Measurements from ENCODE around the gene ZSCAN20. TPM values are rescaled to one million over a fixed set of nuclear protein-coding genes. Genes with fewer than 3 reads are reported as not detected.

Gene ZSCAN20
- total RNA-seq, 1 donor from 2014 or later, result 14.8 TPM

GRCh38 chr1:33535334-33535733 lies 62.9 kb downstream of the ZSCAN20 start:
- Mint-ChIP-seq H3K4me3 (no peak overlapping the region), H3K9me3 (no peaks in the 10 kb centered on the region), H3K4me1 (no peaks in the 10 kb centered on the region), H3K27ac (no peak overlapping the region), H3K27me3 (ENCODE audit: insufficient read depth, low read depth) (no peaks in the 10 kb centered on the region), H3K36me3 (peaks cover 4% of the 10 kb centered on the region)
- Histone ChIP-seq H3K9me3 (ENCODE audit: low read depth) (no peaks in the 10 kb centered on the region), H2AFZ (replicated peaks) (no peak overlapping the region), H3K4me3 (no peak overlapping the region), H3K9ac (no peak overlapping the region), H3K27ac (no peak overlapping the region), H4K20me1 (ENCODE audit: low read depth) (no peaks in the 10 kb centered on the region), H3K27me3 (no peaks in the 10 kb centered on the region), H3F3A (ENCODE audit: low read depth) (no peaks in the 10 kb centered on the region), H3K4me1 (no peaks in the 10 kb centered on the region), H3K79me2 (ENCODE audit: low read depth) (no peaks in the 10 kb centered on the region), H3K36me3 (no peaks in the 10 kb centered on the region), H3K4me2 (no peak overlapping the region)
- no peak for DNase-seq (ENCODE audit: low spot score)
- TF ChIP-seq EZH2phosphoT487 (IDR thresholded peaks at IDR 0.05) (no peak), CTCF (IDR thresholded peaks at IDR 0.05) (no peak), EZH2 (IDR thresholded peaks at IDR 0.05) (no peak)

GRCh38 chr1:33537885-33538284 lies 65.4 kb downstream of the ZSCAN20 start:
- no peaks in the 10 kb centered on the region for H3K9me3 ChIP-seq (ENCODE audit: low read depth)
- no peak overlapping the region for H3K4me2 ChIP-seq
- no peak overlapping the region for H3K9ac ChIP-seq
- TF ChIP-seq EZH2 (IDR thresholded peaks at IDR 0.05) (no peak), EZH2phosphoT487 (IDR thresholded peaks at IDR 0.05) (no peak), CTCF (IDR thresholded peaks at IDR 0.05) (no peak)
- DNase-seq (ENCODE audit: low spot score), result no peak
- no peak overlapping the region for H3K27ac Mint-ChIP-seq
- no peak overlapping the region for H3K27ac ChIP-seq
- no peaks in the 10 kb centered on the region for H3K4me1 Mint-ChIP-seq
- no peak overlapping the region for H3K4me3 ChIP-seq
- peaks cover 5% of the 10 kb centered on the region for H3K27me3 Mint-ChIP-seq (ENCODE audit: insufficient read depth, low read depth)
- H3K36me3 ChIP-seq, result no peaks in the 10 kb centered on the region
- no peaks in the 10 kb centered on the region for H3K27me3 ChIP-seq
- no peaks in the 10 kb centered on the region for H3K79me2 ChIP-seq (ENCODE audit: low read depth)
- no peaks in the 10 kb centered on the region for H3K4me1 ChIP-seq
- H4K20me1 ChIP-seq (ENCODE audit: low read depth), result no peaks in the 10 kb centered on the region
- H3K36me3 Mint-ChIP-seq, result peaks cover 7% of the 10 kb centered on the region
- H3K9me3 Mint-ChIP-seq, result no peaks in the 10 kb centered on the region
- H3K4me3 Mint-ChIP-seq, result no peak overlapping the region
- H3F3A ChIP-seq (ENCODE audit: low read depth), result no peaks in the 10 kb centered on the region
- H2AFZ ChIP-seq (replicated peaks), result no peak overlapping the region

- Mint-ChIP-seq H3K36me3 (peaks cover 3% of the 10 kb centered on the region), H3K27me3 (ENCODE audit: insufficient read depth, low read depth) (peaks cover 7% of the 10 kb centered on the region), H3K9me3 (no peaks in the 10 kb centered on the region), H3K4me3 (no peak overlapping the region), H3K27ac (no peak overlapping the region), H3K4me1 (no peaks in the 10 kb centered on the region)
- no peaks in the 10 kb centered on the region for H3K36me3 ChIP-seq
- H3K27me3 ChIP-seq, result no peaks in the 10 kb centered on the region
- H3K4me3 ChIP-seq, result no peak overlapping the region
- H3F3A ChIP-seq (ENCODE audit: low read depth), result no peaks in the 10 kb centered on the region
- no peaks in the 10 kb centered on the region for H3K9me3 ChIP-seq (ENCODE audit: low read depth)
- no peaks in the 10 kb centered on the region for H3K4me1 ChIP-seq
- no peak overlapping the region for H2AFZ ChIP-seq (replicated peaks)
- no peaks in the 10 kb centered on the region for H4K20me1 ChIP-seq (ENCODE audit: low read depth)
- H3K9ac ChIP-seq, result no peak overlapping the region
- no peak overlapping the region for H3K27ac ChIP-seq
- no peaks in the 10 kb centered on the region for H3K79me2 ChIP-seq (ENCODE audit: low read depth)
- H3K4me2 ChIP-seq, result no peak overlapping the region
- TF ChIP-seq EZH2 (IDR thresholded peaks at IDR 0.05) (no peak), EZH2phosphoT487 (IDR thresholded peaks at IDR 0.05) (no peak), CTCF (IDR thresholded peaks at IDR 0.05) (no peak)
- DNase-seq (ENCODE audit: low spot score), result no peak
Observed at GRCh38 chr1:33541966-33542365, 69.5 kb downstream of the ZSCAN20 start.

Other genes starting within 250 kb of the ZSCAN20 start
- gene ZNF362, start 216.2 kb upstream of the ZSCAN20 start, total RNA-seq (ENCODE audit: low replicate concordance), result 10.9 and 27.9 TPM in 2 replicates
- gene A3GALT2, start 151.5 kb upstream of the ZSCAN20 start, total RNA-seq (ENCODE audit: low replicate concordance), result not detected in 2 replicates
- gene PHC2, start 41.5 kb upstream of the ZSCAN20 start, total RNA-seq (ENCODE audit: low replicate concordance), result 65.0 and 108 TPM in 2 replicates